ENCODE results near the gene SLC25A5.

SLC25A5 gene

DNA sequence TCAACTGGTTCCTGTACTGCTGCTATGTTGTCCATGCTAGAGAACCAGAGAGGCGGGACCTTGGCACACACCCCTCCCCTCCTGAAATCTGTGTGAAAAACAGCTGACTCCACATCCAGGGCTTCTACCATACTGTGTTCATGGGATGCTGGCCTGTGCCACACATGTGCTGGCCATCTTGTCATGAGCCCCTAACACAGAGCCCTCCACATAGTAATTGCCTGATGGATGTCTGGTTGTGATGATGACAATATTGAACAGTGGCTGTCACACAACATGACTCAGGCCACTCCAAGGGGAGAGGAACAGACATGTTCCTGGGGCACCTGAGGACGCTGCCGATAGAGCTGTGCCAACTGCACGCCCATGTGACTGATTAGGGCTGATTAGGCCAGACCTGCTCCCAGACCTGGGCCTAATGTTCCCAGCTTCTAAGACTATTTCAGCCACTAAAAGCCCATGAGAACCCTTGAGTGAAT, 13.1 kb downstream of the SLC25A5 start:
- no peak overlapping the region for H2AK5ac ChIP-seq (ENCODE audit: low read depth, low read length)
- H3K4me2 ChIP-seq (ENCODE audit: insufficient read depth, low read length, poor library complexity, severe bottlenecking): no peak overlapping the region
- H3K9ac ChIP-seq (ENCODE audit: low read depth, low read length, poor library complexity): no peak overlapping the region
- no peak overlapping the region for H3K4ac ChIP-seq (ENCODE audit: low read length)
- no peaks in the 10 kb centered on the region for H3K36me3 ChIP-seq (replicated peaks in 1 of 2; ENCODE audit: control insufficient read depth in 2 of 2, insufficient read depth in 2 of 2, low read length in 2 of 2)
- no peak overlapping the region for H4K91ac ChIP-seq (ENCODE audit: low read depth, low read length, poor library complexity)
- no peak overlapping the region for H2BK15ac ChIP-seq (ENCODE audit: low read length)
- H2AFZ ChIP-seq (ENCODE audit: low read length): no peak overlapping the region
- H3K14ac ChIP-seq (ENCODE audit: low read length): peak overlapping the region; percentile 38
- no peak overlapping the region for H2BK120ac ChIP-seq (ENCODE audit: low read depth, low read length)
- no peak overlapping the region for H3K27ac ChIP-seq (replicated peaks; ENCODE audit: low read length)
- H3K27me3 ChIP-seq (ENCODE audit: control insufficient read depth in 3 of 3, insufficient read depth in 3 of 3, low read depth in 1 of 3, low read length in 3 of 3): peaks cover 0 to 5% (median 4%) of the 10 kb centered on the region in 3 experiments
- no peak overlapping the region for H2BK12ac ChIP-seq (ENCODE audit: low read length)
- H4K8ac ChIP-seq (ENCODE audit: low read depth, low read length): no peak overlapping the region
- H3K18ac ChIP-seq (ENCODE audit: low read length): no peak overlapping the region
- no peak overlapping the region for H2BK5ac ChIP-seq (ENCODE audit: low read length)
- no CpG with 5 or more reads among the region's 4 CpGs for WGBS, 2 donors (ENCODE audit: extremely low coverage in 2 of 2, insufficient read length in 2 of 2, insufficient replicate concordance in 1 of 2)
- H3K4me3 ChIP-seq (ENCODE audit: low read length in 2 of 2): no peak overlapping the region
- DNase-seq (ENCODE audit: low spot score): no peak
- no peaks in the 10 kb centered on the region for H3K9me3 ChIP-seq (replicated peaks in 1 of 2; ENCODE audit: control insufficient read depth in 2 of 2, insufficient read depth in 1 of 2, low read depth in 1 of 2, low read length in 2 of 2)
- H3K4me1 ChIP-seq (ENCODE audit: control insufficient read depth in 2 of 2, insufficient read depth in 1 of 2, low read depth in 1 of 2, low read length in 2 of 2): no peaks in the 10 kb centered on the region
- no peak overlapping the region for H3K23ac ChIP-seq (ENCODE audit: low read depth, low read length, poor library complexity)
- no peaks in the 10 kb centered on the region for H3K79me1 ChIP-seq (ENCODE audit: low read depth, low read length)

GRCh38 chrX:119482041-119482440, 13.8 kb downstream of the SLC25A5 start:
- H3K4ac ChIP-seq (ENCODE audit: low read length): no peak overlapping the region
- H3K79me1 ChIP-seq (ENCODE audit: low read depth, low read length): no peaks in the 10 kb centered on the region
- no peak overlapping the region for H3K14ac ChIP-seq (ENCODE audit: low read length)
- WGBS, 2 donors (ENCODE audit: extremely low coverage in 2 of 2, insufficient read length in 2 of 2, insufficient replicate concordance in 1 of 2): no CpG with 5 or more reads among the region's 10 CpGs
- no peak overlapping the region for H2BK120ac ChIP-seq (ENCODE audit: low read depth, low read length)
- H3K9me3 ChIP-seq (replicated peaks in 1 of 2; ENCODE audit: control insufficient read depth in 2 of 2, insufficient read depth in 1 of 2, low read depth in 1 of 2, low read length in 2 of 2): no peaks in the 10 kb centered on the region
- H4K91ac ChIP-seq (ENCODE audit: low read depth, low read length, poor library complexity): no peak overlapping the region
- H3K18ac ChIP-seq (ENCODE audit: low read length): no peak overlapping the region
- H3K4me2 ChIP-seq (ENCODE audit: insufficient read depth, low read length, poor library complexity, severe bottlenecking): no peak overlapping the region
- peak overlapping the region; percentile 91 for H2AFZ ChIP-seq (ENCODE audit: low read length)
- no peak overlapping the region for H2BK12ac ChIP-seq (ENCODE audit: low read length)
- H2AK5ac ChIP-seq (ENCODE audit: low read depth, low read length): no peak overlapping the region
- no peak overlapping the region for H3K9ac ChIP-seq (ENCODE audit: low read depth, low read length, poor library complexity)
- no peak overlapping the region for H3K23ac ChIP-seq (ENCODE audit: low read depth, low read length, poor library complexity)
- no peak overlapping the region for H2BK5ac ChIP-seq (ENCODE audit: low read length)
- H3K27me3 ChIP-seq (ENCODE audit: control insufficient read depth in 3 of 3, insufficient read depth in 3 of 3, low read depth in 1 of 3, low read length in 3 of 3): peaks cover 0 to 5% (median 4%) of the 10 kb centered on the region in 3 experiments
- no peak overlapping the region for H3K4me3 ChIP-seq (ENCODE audit: low read length in 2 of 2)
- no peak for DNase-seq (ENCODE audit: low spot score)
- no peak overlapping the region for H3K27ac ChIP-seq (replicated peaks; ENCODE audit: low read length)
- H3K36me3 ChIP-seq (replicated peaks in 1 of 2; ENCODE audit: control insufficient read depth in 2 of 2, insufficient read depth in 2 of 2, low read length in 2 of 2): no peaks in the 10 kb centered on the region
- no peak overlapping the region for H2BK15ac ChIP-seq (ENCODE audit: low read length)
- no peak overlapping the region for H4K8ac ChIP-seq (ENCODE audit: low read depth, low read length)
- H3K4me1 ChIP-seq (ENCODE audit: control insufficient read depth in 2 of 2, insufficient read depth in 1 of 2, low read depth in 1 of 2, low read length in 2 of 2): no peaks in the 10 kb centered on the region

GRCh38 chrX:119482481-119483480, 14.5 kb downstream of the SLC25A5 start:
- Histone ChIP-seq H3K4me2 (ENCODE audit: insufficient read depth, low read length, poor library complexity, severe bottlenecking) (no peak overlapping the region), H3K4me1 (ENCODE audit: control insufficient read depth in 2 of 2, insufficient read depth in 1 of 2, low read depth in 1 of 2, low read length in 2 of 2) (no peaks in the 10 kb centered on the region), H3K9me3 (replicated peaks in 1 of 2; ENCODE audit: control insufficient read depth in 2 of 2, insufficient read depth in 1 of 2, low read depth in 1 of 2, low read length in 2 of 2) (no peaks in the 10 kb centered on the region), H3K14ac (ENCODE audit: low read length) (no peak overlapping the region), H4K8ac (ENCODE audit: low read depth, low read length) (no peak overlapping the region), H3K36me3 (replicated peaks in 1 of 2; ENCODE audit: control insufficient read depth in 2 of 2, insufficient read depth in 2 of 2, low read length in 2 of 2) (no peaks in the 10 kb centered on the region), H2AFZ (ENCODE audit: low read length) (peak overlapping the region; percentile 91), H2BK120ac (ENCODE audit: low read depth, low read length) (no peak overlapping the region), H2AK5ac (ENCODE audit: low read depth, low read length) (no peak overlapping the region), H3K9ac (ENCODE audit: low read depth, low read length, poor library complexity) (no peak overlapping the region), H2BK12ac (ENCODE audit: low read length) (no peak overlapping the region), H3K79me1 (ENCODE audit: low read depth, low read length) (no peaks in the 10 kb centered on the region), H3K18ac (ENCODE audit: low read length) (peak overlapping the region; percentile 76), H3K27ac (replicated peaks; ENCODE audit: low read length) (no peak overlapping the region), H3K4ac (ENCODE audit: low read length) (no peak overlapping the region), H3K4me3 (ENCODE audit: low read length in 2 of 2) (peak overlapping the region; percentile 6 to 64), H4K91ac (ENCODE audit: low read depth, low read length, poor library complexity) (no peak overlapping the region), H2BK15ac (ENCODE audit: low read length) (no peak overlapping the region), H2BK5ac (ENCODE audit: low read length) (no peak overlapping the region), H3K27me3 (ENCODE audit: control insufficient read depth in 3 of 3, insufficient read depth in 3 of 3, low read depth in 1 of 3, low read length in 3 of 3) (peaks cover 0 to 5% (median 4%) of the 10 kb centered on the region in 3 experiments), H3K23ac (ENCODE audit: low read depth, low read length, poor library complexity) (no peak overlapping the region)
- WGBS, 2 donors (ENCODE audit: extremely low coverage in 2 of 2, insufficient read length in 2 of 2, insufficient replicate concordance in 1 of 2): no CpG with 5 or more reads among the region's 48 CpGs
- DNase-seq (ENCODE audit: low spot score): no peak

DNA sequence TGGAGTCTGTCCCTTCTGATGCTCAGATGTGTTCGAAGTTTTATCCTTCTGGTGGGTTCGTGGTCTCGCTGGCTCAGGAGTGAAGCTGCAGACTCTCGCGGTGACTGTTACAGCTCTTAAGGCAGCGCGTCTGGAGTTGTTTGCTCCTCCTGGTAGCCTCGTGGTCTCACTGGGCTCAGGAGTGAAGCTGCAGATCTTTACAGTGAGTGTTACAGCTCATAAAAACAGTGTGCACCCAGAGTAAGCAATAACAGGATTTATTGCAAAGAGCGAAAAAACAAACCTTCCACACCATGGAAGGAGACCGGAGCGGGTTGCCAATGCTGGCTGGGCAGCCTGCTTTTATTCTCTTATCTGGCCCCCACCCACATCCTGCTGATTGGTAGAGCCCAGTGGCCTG, 18.5 kb downstream of the SLC25A5 start:
- H4K91ac ChIP-seq (ENCODE audit: low read depth, low read length, poor library complexity): no peak overlapping the region
- no peak overlapping the region for H2BK120ac ChIP-seq (ENCODE audit: low read depth, low read length)
- H3K4me2 ChIP-seq (ENCODE audit: insufficient read depth, low read length, poor library complexity, severe bottlenecking): no peak overlapping the region
- H3K27ac ChIP-seq (replicated peaks; ENCODE audit: low read length): no peak overlapping the region
- no peak overlapping the region for H3K23ac ChIP-seq (ENCODE audit: low read depth, low read length, poor library complexity)
- H3K9me3 ChIP-seq (replicated peaks in 1 of 2; ENCODE audit: control insufficient read depth in 2 of 2, insufficient read depth in 1 of 2, low read depth in 1 of 2, low read length in 2 of 2): no peaks in the 10 kb centered on the region
- peaks cover 0 to 5% (median 4%) of the 10 kb centered on the region in 3 experiments for H3K27me3 ChIP-seq (ENCODE audit: control insufficient read depth in 3 of 3, insufficient read depth in 3 of 3, low read depth in 1 of 3, low read length in 3 of 3)
- H3K36me3 ChIP-seq (replicated peaks in 1 of 2; ENCODE audit: control insufficient read depth in 2 of 2, insufficient read depth in 2 of 2, low read length in 2 of 2): no peaks in the 10 kb centered on the region
- DNase-seq (ENCODE audit: low spot score): no peak
- no peak overlapping the region for H3K14ac ChIP-seq (ENCODE audit: low read length)
- no peak overlapping the region for H2AFZ ChIP-seq (ENCODE audit: low read length)
- no peak overlapping the region for H2BK12ac ChIP-seq (ENCODE audit: low read length)
- H3K79me1 ChIP-seq (ENCODE audit: low read depth, low read length): no peaks in the 10 kb centered on the region
- H3K4me3 ChIP-seq (ENCODE audit: low read length in 2 of 2): no peak overlapping the region
- H3K9ac ChIP-seq (ENCODE audit: low read depth, low read length, poor library complexity): no peak overlapping the region
- H3K4me1 ChIP-seq (ENCODE audit: control insufficient read depth in 2 of 2, insufficient read depth in 1 of 2, low read depth in 1 of 2, low read length in 2 of 2): no peaks in the 10 kb centered on the region
- H2BK15ac ChIP-seq (ENCODE audit: low read length): no peak overlapping the region
- no peak overlapping the region for H3K18ac ChIP-seq (ENCODE audit: low read length)
- WGBS, 2 donors (ENCODE audit: extremely low coverage in 2 of 2, insufficient read length in 2 of 2, insufficient replicate concordance in 1 of 2): no CpG with 5 or more reads among the region's 11 CpGs
- no peak overlapping the region for H2AK5ac ChIP-seq (ENCODE audit: low read depth, low read length)
- H3K4ac ChIP-seq (ENCODE audit: low read length): no peak overlapping the region
- H4K8ac ChIP-seq (ENCODE audit: low read depth, low read length): no peak overlapping the region
- H2BK5ac ChIP-seq (ENCODE audit: low read length): no peak overlapping the region
